Skeletal muscle cell (primary cell): ENCODE results near the gene PRR5L.

ENCODE experiments used
- DNase-seq: peaks from one replicate; pipeline ENCODE4 v3.0.0-alpha.2; 2010; ENCODE audit warnings: low read depth
- H3K4me3 ChIP-seq: 2 replicates; pipeline ENCODE4 v1.5.1; 2011; ENCODE audit warnings: low read depth, mild to moderate bottlenecking, control low read depth, low read length, moderate library complexity

PRR5L gene

DNA sequence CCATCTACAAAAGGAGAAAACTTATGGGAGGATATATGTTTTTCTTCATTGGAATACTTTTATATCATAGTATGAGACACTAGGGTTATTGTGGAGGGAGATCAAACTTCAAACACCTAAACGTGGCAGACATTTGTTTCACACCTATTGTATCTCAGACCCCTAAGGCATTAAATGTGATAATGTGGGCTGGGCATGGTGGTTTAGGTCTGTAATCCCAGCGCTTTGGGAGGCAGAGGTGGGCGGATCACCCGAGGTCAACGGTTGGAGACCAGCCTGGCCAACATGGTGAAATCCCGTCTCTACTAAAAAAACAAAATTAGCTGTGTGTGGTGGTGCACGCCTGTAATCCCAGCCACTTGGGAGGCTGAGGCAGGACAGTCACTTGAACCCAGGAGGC lies 75.5 kb downstream of the PRR5L start:
- no peak overlapping the region for H3K4me3 ChIP-seq
- DNase-seq = no peak

DNA sequence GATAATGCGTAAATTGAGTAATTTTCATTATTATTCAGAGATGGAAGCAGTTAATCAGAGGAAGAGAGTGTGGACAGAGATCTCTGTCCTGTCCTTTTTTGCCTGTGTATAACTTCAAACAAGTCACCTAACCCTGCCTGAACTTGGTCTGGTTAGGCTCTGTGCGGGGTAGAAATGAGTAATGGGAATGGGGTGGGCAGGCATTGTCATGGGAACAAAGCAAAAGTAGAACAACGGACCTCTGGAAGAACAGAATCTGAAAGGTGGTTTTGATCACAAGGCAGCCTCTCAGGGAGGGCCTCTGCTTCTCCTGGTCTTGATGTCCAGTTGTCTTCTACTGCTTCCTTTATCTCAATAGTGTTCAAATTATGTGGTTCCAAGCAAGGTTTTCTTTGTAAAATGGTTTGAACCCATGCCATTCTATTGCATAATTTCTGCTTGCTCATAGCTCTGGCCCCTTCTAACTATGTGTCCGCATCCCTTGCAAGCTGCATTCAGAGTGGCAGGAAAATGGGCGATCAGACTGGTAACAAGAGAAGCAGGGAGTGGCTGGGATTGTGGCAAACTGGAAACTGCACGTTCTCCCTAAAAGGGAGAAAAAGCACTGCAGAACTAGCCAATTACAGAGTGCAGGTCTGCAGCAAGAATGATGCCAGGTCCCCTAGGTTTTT lies 76.1 kb downstream of the PRR5L start:
- DNase-seq = peak; percentile 71
- no peak overlapping the region for H3K4me3 ChIP-seq

DNA sequence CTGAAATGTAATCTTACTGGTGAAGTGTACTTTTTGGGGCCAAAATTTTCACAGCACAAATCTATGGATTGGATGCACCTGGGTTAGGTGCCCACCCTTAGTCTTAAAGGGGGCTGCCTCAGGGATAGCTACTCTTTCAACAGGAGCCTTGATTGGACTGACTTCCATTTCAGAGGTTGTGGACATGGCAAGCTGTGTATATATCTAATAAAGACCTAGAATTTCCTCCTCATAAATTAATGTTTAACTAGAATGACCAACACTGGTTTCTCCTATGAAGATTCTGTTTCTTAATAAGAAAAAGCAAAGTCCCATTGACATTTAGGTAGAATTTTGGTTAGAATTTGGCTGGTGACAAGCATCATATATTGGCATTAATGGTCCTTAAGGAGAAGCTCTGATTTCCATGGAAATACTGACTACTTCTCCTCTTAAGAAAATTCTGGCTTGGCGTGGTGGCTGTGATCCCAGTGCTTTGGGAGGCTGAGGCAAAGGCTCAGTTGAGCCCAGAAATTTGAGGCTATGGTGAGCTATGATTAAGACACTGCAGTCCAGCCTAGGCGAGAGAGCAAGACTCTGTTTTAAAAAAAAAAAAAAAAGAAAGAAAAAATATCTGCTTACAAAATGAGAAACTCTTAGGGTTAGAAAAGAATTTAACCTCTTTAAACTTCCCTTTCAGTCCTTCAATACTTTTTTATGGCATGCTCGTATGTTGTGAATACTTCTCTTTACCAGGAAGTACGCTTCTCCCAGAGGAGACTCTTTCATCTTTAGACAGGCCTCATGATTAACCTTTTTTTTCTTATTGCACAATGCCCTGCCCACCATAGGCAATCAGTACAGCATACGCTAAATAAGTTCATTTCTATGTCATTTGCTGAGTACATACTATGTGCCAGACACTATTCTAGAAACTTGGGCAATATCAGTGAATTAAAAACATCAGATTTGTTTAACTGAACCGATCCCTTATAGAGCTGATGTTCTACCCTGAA lies 77.2 kb downstream of the PRR5L start:
- no peak overlapping the region for H3K4me3 ChIP-seq
- no peak for DNase-seq

DNA sequence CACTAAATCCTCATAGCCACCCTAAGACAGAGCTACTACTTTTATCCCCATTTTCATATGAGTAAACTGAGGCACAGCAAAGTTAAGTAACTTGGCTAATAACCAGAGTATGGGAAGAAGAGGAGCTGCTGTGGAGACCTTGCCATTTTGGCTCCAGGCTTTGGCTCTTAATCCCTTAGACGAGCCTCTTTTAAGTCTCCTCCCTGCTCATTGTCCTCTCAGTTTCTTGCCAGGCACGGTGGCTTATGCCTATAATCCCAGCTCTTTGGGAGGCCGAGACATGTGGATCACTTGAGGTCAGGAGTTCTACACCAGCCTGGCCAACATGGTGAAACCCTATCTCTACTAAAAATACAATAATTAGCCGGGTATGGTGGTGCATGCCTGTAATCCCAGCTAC lies 78.6 kb downstream of the PRR5L start:
- H3K4me3 ChIP-seq = no peak overlapping the region
- DNase-seq = no peak

DNA sequence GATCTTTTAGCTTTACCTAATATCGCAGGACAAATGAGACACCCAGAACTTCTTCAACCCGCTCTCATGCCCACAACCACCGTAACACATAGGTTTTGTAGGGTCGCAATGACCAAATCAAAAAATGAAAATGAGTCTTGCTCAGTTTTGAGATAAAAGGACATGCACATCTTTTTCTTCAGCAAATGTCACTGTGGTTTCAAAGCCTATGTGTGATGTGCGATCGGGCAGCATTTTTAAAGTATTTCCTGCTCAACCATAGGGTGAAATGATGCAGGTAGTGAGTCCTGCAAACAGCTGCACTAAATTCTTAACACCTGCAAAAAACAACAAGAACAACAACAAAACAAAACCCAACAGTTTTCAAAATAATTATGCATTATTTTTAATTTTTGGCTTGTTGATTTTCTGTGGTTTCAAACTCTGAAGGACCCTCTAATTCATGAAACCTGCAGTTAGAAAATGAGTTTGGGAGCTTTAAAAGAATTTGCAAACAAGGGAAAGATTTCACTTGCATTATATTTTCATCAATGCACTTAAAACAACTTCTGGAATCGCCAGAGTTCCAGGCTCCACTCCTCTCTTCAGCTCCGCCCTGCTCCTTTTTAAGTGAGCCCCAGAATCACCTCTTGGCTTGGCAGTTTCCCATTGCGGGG lies 79.4 kb downstream of the PRR5L start:
- no peak for DNase-seq
- H3K4me3 ChIP-seq = peak overlapping the region; percentile 77

DNA sequence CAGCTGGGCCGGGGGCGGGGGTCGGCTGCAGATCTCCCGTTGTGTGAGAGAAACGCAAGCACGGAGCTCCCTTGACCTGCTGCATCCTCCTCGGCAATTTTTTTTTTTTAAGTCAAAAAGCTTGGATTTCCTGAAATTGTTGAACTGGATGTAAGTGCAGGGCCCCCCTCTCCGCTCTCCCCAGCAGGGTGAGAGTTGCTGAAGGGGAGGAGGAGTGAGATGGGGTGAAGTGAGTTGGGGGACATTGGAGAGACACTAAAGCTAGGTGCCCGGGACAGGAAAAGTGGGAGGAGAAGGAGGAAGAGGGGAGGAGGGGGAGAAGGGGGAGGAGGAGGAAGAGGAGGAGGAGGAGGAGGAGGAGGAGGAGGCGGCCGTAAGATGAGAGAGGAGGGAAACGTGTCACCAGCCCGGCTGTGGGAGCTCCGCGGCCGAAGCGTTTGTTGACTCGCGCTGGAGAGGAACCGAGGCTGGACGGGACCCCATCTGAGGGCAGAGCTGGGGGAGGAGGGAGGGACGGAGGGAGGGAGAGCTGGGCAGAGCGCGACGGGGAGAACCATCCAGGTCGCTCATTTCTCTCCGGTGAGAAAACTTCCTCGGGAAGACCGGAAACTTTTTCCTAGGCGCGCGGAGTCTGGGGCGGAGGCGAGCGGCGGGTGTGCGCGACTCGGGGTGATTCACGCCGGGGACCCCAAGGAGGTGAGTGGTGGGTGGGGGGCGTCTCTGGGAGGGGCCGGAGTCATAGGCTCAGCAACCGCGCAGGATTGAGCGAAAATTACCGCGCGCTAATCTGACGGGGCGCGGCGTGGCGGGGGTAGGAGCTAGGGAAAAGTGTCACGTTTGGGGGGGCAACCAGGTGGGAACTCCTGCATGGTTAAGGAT lies 80.2 kb downstream of the PRR5L start:
- DNase-seq = no peak
- peak overlapping the region; percentile 77 for H3K4me3 ChIP-seq

DNA sequence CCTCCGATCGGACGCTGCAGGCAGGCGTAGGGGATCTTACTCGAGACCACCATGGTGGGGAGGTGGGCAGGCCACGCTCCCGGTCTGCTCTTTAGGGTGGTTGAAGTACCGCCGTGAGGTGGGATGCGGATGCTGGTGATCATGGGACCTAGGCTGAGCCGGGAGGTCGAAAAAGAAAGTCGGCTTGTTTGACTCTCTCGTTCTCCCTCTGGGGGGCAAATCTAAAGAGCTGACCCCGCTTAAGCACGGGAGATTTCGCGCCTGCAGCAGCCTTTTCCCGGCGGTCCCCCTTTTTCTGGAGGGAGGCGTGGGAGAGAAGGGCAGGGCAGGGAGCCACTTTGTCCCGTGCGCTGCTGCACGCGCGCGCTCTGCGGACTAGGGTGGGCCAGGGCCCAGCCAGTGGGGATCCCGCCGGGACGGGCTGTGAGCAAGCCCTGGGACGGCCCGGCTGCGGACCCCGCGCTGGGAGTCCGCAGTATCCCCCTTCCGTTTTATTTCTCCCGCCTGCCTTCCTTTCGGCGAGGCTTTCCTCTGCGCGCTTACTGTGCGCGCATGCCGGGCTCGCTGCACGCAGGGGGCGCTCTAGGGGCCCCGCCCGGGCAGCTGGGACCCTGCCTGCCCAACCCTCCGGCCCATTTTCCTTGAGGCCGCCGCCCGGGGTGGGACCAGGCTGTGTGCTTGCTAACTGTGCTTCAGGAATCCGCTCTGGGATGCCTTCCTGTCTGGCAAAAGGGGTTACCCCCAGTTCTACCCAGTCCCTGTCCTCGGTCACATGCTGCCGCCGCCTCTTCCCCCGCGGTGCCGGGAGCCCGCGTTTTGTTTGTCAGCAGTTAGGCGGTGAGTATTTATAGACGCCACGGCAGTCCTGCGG lies 81.0 kb downstream of the PRR5L start:
- H3K4me3 ChIP-seq = peak overlapping the region; percentile 77
- DNase-seq = no peak

DNA sequence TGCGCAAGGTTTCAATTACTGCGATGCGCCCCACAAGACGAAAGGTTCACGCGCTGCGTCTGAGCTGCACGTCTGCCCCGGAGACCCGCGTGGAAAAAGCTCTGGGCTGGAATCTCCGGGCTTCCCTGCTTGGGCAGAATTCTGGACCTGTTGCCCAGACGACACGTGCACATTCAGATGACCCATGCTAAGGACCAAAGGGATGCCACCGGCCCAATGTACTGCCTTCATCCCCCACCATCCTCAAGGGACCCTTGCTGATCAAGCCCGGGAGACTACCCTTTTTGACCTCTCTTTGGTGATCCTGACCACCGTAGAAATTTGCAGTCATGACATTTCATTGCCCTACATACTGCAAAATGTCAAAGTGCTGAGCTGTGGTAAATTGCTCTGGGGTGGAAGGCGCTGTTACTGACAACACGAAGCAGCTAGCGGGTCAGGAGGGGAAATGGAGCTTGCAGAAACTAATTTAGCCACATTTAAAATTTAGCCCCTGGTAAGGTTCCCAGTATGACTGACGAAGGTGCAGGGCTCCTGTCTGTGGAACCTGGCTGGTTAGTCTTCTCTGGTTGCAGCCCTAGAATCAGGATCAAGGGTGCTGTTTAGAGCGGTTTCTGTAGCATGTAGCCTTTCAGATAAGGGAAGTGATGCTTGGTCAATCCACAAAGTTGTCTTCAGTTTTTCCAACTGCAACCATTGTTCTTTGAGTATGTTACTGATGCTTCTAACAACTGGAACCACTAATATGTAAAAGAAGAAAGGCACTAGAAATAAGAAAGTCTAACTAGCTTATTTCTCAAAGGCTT lies 81.9 kb downstream of the PRR5L start:
- no peak for DNase-seq

DNA sequence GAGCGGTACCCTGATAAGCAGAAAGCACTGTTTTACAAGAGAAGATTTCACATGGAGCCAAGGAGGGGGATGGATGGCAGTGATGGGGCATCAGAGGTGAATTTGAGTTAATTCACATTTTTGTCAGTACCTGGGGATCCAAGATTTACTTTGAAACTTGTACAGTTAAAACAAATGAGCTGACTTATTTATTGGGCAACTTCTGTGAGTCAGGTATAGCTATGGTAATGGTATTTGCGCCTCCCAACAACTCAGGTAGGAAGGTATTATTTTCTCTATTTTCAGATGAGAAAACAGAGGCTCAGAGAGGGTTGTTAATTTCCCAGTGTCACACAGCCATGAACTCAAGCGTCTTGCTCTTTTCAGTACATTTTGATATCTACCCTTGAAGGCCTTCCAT lies 83.6 kb downstream of the PRR5L start:
- no peak overlapping the region for H3K4me3 ChIP-seq

More for the DNA sequence above, 81.9 kb downstream of the PRR5L start:
- peak overlapping the region; percentile 77 for H3K4me3 ChIP-seq

DNA sequence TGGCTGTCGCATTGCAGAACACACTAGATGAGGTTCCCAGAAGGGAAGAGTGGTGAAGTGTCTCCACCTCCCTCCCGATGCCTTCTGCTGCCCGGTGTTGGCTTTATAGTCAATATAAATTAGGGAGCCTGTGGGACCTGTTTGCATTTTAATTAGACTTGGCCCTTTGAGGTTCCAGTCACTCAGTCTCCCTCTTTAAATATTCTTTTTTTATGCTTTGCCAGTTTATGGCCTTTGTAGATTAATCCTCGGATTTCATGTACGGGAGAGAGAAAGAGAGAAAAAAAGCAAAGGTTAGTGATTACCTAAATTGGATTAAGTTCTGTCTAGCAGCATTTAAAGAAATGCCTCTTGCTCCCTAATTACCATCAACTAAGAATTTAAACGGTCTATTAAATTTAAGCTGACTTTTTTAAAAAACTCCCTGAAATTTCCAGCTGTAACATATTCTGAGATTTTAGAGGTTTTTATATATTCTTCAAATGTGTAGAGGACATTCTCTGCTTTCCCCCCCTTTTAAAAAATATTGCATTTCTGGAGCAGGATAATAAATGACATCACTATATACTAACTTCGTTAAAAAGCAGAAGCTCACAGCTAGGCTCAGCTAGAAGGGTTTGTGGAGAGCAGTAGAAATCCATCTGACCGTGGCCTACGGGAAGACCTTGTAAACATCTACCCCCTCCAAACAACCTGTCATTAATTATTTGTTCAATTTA lies 84.4 kb downstream of the PRR5L start:
- no peak overlapping the region for H3K4me3 ChIP-seq
- no peak for DNase-seq

More for the DNA sequence above, 83.6 kb downstream of the PRR5L start:
- DNase-seq = no peak

DNA sequence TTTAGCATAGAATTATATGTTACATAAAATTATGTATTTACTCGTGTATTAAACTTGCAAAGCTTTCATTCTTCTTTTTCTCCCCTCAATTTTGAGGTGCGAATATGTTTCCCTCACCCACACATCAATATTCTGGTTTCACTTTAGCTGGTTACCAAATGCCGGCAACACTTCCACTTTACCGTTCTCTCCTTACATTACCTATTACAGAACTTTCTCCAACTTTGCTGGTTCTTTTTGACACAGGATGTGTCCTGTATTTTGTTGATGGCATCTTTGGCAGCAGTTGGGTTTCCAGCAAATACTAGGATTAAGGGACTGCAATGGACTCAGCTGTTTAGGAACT lies 84.9 kb downstream of the PRR5L start:
- no peak for DNase-seq
- H3K4me3 ChIP-seq = no peak overlapping the region

DNA sequence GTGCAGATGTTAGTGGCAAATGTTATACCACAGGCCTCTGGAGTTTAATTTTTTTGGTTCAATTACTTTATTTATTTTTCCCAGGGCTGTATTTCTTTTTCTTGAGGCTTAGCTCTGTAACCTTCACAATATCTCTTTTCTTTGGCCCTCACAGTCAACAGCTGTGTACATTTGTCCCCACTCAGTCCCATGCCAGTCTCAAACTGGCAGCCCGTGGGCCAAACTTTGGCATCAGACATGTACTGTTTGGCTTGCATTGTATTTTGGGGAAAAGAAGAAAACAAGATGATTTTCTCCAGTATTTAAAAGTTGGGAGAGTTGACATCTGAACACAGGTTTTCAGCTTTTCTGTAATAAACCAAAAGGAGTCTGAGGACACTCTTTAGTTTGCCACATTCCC lies 87.1 kb downstream of the PRR5L start:
- no peak overlapping the region for H3K4me3 ChIP-seq
- DNase-seq = no peak

DNA sequence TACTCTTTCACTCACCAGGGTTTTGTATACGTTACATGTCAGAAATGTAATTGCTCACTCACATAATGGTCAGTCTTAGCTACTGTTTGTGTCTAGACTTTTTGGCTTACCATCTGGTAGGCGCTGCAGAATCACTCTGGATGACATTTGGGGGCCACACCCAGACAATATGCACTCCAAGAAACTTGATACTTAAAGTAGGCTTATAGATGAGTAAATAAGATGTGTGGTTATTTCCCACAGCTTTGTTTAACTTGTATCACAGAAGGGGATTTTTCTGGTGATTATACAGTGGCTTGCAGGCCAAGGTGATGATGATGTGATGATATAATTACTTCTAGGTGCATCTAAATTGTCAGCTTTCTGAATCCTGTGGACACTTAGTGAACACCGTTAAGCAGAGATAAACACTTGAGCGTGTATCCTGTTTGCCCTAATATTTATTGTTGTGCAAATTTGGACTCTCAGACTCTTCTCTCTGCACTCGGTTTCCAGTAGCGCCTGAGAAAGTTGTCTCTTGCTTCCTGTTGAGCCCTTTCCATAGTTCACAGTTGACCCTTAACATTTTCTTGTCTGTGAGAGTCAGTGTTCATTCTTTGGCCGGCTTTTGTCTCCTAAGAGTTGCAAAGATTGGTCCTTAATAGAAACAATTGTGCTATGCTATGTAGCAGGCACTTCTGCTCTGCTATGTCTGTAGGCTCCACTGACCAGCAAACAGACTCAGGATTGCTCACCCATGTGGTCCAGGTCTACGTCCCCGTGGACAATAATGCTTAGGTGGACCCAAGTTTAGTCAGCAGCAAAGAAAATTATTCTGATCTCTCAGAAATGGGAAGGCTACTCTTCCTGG lies 89.3 kb downstream of the PRR5L start:
- H3K4me3 ChIP-seq = no peak overlapping the region
- DNase-seq = peak; percentile 44

DNA sequence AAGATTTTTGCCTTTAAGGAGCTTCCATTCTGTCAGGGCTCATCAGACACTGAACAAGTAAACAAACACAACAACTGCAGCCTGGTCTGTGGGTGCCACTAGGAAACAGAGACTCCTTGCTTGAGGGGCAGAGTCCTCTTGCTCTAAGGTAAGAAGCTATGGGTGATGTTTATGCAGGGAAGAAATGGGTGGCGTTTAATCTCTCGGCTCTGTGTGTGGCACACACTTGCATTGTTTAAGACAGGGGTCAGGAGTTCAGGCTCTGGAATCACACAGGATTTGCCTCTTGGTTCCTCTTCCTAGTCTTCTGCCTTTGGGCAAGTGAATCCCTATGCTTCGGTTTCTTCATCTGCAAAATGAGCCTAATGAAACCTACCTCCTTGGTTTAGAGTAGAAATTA lies 90.3 kb downstream of the PRR5L start:
- no peak for DNase-seq
- H3K4me3 ChIP-seq = no peak overlapping the region

DNA sequence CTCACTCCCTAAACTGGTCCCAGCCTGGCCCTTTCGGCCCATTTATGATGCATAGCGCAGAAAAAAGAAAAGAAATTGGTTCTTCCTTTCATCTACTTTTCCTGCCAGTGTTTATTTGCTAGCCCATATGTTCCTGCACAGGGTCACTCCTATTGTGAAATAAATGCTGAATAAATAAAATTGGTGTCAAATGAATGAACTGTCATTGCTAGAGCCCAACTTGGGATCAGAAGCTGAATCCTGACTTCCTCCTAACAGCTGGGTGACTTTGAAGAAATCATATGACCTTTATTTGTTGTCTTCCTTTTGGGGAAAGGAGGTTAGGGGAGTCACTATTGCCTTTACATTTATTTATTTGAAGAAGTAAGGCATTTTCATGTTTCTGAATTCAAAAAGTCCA lies 92.0 kb downstream of the PRR5L start:
- no peak for DNase-seq
- H3K4me3 ChIP-seq = no peak overlapping the region

DNA sequence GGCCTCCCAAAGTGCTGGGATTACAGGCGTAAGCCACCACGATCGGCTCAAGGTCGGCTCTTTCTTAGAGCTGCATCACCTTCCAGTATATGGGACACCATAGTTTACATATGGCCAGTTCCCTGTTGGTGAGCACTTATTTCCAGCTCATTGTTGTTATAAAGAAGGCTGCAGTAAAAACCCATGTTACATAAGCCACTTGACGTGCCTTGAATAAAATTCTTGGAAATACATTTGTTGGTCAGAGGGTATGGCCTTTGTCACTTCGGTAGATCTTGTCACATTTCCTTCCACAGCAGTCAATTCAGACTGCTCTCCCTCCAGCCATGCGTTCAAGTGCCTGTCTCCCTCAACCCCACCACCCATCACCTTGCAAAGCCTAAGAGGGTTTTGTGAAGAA lies 92.9 kb downstream of the PRR5L start:
- no peak for DNase-seq
- H3K4me3 ChIP-seq = no peak overlapping the region
